Effector memory CD8-positive, alpha-beta T cell (primary cell): ENCODE data around the gene GFM1.

Experiments
- ATAC-seq: fragments of 150-1000 bp; cut with Tn5 transposase; replicated peaks from 2 replicates; pipeline ENCODE4 v1.10.0; 2021; ENCODE audit warnings: mild to moderate bottlenecking, moderate library complexity
- DNase-seq, 3 experiments: peaks; one replicate each; pipeline ENCODE4 v3.0.0; 2021
- H3K27ac Mint-ChIP-seq, 2 donors: one replicate each; pipeline ENCODE4 v1.8.0; 2022; ENCODE audit warnings: mild to moderate bottlenecking in 2 of 2, mixed read lengths in 2 of 2, moderate library complexity in 2 of 2
- H3K27me3 Mint-ChIP-seq, 2 donors: one replicate each; pipeline ENCODE4 v1.8.0; 2022; ENCODE audit warnings: mixed read lengths in 2 of 2
- H3K36me3 Mint-ChIP-seq: one replicate; pipeline ENCODE4 v1.8.0; 2022; ENCODE audit warnings: mild to moderate bottlenecking, moderate library complexity, mixed read lengths; ENCODE audit not compliant: insufficient read depth
- H3K4me1 Mint-ChIP-seq, 2 donors: one replicate each; pipeline ENCODE4 v1.8.0; 2022; ENCODE audit warnings: low read depth in 2 of 2, mixed read lengths in 2 of 2
- H3K4me3 Mint-ChIP-seq, 2 donors: one replicate each; pipeline ENCODE4 v1.8.0; 2022; ENCODE audit warnings: mild to moderate bottlenecking in 2 of 2, mixed read lengths in 2 of 2, moderate library complexity in 2 of 2
- H3K9me3 Mint-ChIP-seq, 2 donors: one replicate each; pipeline ENCODE4 v1.8.0; 2022; ENCODE audit warnings: mixed read lengths in 2 of 2

GFM1 gene

GRCh38 chr3:158659454-158660237 is 15.3 kb downstream of the GFM1 start:
- peaks cover 0 to 3% of the 10 kb centered on the region in 2 donors for H3K4me1 Mint-ChIP-seq
- H3K27ac Mint-ChIP-seq: no peak overlapping the region
- peak; percentile 78 for ATAC-seq
- H3K9me3 Mint-ChIP-seq: no peaks in the 10 kb centered on the region
- no peaks in the 10 kb centered on the region for H3K27me3 Mint-ChIP-seq
- peak; percentile 27 to 46 (median 38) for DNase-seq
- H3K36me3 Mint-ChIP-seq: peaks cover 56% of the 10 kb centered on the region
- H3K4me3 Mint-ChIP-seq: no peak overlapping the region

GRCh38 chr3:158660711-158661110 is 16.4 kb downstream of the GFM1 start:
- Mint-ChIP-seq H3K27ac (no peak overlapping the region), H3K4me3 (no peak overlapping the region), H3K4me1 (peaks cover 0 to 3% of the 10 kb centered on the region in 2 donors), H3K36me3 (peaks cover 57% of the 10 kb centered on the region), H3K9me3 (no peaks in the 10 kb centered on the region), H3K27me3 (no peaks in the 10 kb centered on the region)
- DNase-seq: no peak
- no peak for ATAC-seq

DNA sequence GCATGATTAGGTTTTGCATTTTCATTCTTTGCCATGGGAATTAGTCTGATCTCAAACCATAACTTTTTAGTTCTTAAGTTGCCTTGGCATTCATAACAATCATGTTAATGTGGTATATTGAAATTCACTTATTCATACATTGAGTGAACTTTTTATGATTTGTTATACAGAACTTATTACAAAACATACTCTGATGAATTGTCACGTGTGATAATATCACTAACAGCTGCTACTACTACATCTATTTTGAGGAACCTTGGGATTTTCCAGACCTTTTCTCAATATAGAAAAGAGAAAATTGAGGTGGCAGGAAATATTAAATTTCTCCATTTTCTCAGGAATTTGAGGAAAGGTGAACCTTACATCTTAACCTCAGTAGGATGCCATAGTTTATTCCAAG is 18.9 kb downstream of the GFM1 start:
- Mint-ChIP-seq H3K4me3 (no peak overlapping the region), H3K36me3 (peaks cover 63% of the 10 kb centered on the region), H3K27me3 (no peaks in the 10 kb centered on the region), H3K4me1 (peaks cover 0 to 3% of the 10 kb centered on the region in 2 donors), H3K27ac (no peak overlapping the region), H3K9me3 (no peaks in the 10 kb centered on the region)
- DNase-seq: no peak
- no peak for ATAC-seq

DNA sequence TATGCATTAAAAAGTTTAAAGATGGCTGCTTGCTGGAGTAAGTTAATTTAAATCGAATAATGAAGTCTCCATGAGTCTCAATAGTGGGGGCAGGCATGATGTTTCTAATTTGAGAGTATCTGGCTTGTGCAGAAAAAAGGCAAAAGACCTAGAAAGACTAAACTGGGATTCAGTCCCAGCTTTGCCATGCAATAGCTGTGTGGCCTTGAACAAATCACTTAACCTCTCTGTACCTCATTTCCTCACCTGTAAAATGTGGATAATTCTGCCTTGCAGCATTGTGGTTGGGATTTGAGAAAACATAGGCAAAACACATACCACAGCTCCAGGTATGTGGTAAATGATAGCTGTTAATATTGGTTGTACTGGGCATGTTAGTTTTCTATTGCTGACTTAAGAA is 19.5 kb downstream of the GFM1 start:
- Mint-ChIP-seq H3K36me3 (peaks cover 62% of the 10 kb centered on the region), H3K9me3 (no peaks in the 10 kb centered on the region), H3K27me3 (no peaks in the 10 kb centered on the region), H3K4me3 (no peak overlapping the region), H3K4me1 (peaks cover 0 to 5% of the 10 kb centered on the region in 2 donors), H3K27ac (peak overlapping the region in 1 of 2 donors; percentile 64)
- ATAC-seq (no peak), DNase-seq (no peak)

GRCh38 chr3:158666416-158666815 is 22.1 kb downstream of the GFM1 start:
- peaks cover 0 to 17% of the 10 kb centered on the region in 2 donors for H3K4me1 Mint-ChIP-seq
- no peak overlapping the region for H3K4me3 Mint-ChIP-seq
- H3K36me3 Mint-ChIP-seq: peaks cover 45% of the 10 kb centered on the region
- ATAC-seq (no peak), DNase-seq (no peak)
- no peaks in the 10 kb centered on the region for H3K27me3 Mint-ChIP-seq
- H3K27ac Mint-ChIP-seq: no peak overlapping the region
- H3K9me3 Mint-ChIP-seq: no peaks in the 10 kb centered on the region

- no peak for ATAC-seq
- Mint-ChIP-seq H3K4me1 (peaks cover 10 to 31% of the 10 kb centered on the region in 2 donors), H3K9me3 (no peaks in the 10 kb centered on the region), H3K4me3 (no peak overlapping the region), H3K36me3 (peaks cover 48% of the 10 kb centered on the region), H3K27me3 (no peaks in the 10 kb centered on the region), H3K27ac (peak overlapping the region in 1 of 2 donors; percentile 41)
- no peak for DNase-seq
These were observed 24.2 kb downstream of the GFM1 start for GRCh38 chr3:158668506-158668905.

- DNase-seq (no peak), ATAC-seq (no peak)
- Mint-ChIP-seq H3K36me3 (peaks cover 30% of the 10 kb centered on the region), H3K4me3 (peak overlapping the region; percentile 86 to 90), H3K27ac (peak overlapping the region; percentile 80 to 89), H3K4me1 (peaks cover 10 to 28% of the 10 kb centered on the region in 2 donors), H3K27me3 (no peaks in the 10 kb centered on the region), H3K9me3 (no peaks in the 10 kb centered on the region)
These were observed 27.5 kb downstream of the GFM1 start for GRCh38 chr3:158671821-158672214.

DNA sequence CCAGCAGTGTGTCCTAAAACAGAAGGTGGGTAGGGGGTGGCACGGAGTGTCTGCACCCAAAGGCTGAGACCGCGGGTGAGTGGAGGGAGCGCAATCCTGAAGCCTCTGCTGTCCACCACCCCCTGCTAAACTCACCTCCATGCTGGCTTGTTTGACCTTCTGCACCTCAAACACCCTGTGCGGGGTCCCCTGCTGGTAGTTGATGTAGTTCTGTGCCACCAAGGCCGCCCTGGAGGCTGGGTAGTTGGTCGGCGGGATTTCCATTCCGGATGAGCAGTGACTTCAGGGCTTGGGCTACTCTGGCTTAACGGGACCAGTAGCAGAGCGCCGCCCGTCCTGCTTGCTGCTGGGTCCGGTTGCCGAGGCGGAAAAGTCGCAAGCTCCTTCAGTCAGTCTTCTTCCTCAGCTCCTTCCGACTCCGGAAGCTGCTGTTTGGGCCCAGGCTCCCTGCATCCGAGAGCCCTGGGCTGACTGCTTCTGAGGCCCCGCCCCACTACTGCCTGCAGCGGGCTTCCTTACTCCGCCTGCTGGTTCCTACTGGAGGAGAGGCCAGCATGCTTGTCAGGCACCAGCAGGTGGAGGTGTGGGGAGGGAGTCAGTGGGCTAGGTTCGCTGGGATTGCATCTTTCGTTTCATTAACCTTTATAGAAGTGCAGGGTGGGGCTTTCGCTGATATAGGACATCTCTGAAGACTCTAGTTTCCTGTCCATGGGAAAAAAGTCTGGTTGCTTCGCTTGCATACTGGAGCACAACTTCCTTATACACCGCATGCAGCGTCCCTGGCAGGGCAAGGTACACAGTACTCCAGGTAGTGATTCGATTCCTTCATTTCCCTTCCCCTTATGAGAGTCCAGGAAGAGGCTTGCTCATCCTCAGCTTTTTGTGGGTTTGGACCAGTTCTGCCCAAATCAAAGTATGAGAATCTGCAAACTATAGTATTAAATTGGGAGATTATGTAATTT is 28.2 kb downstream of the GFM1 start, which contains the start of gene LXN:
TSS of gene LXN (minus strand) at position 434 of the 962 bp plus-strand sequence. CDS start at position 264, 170 bp downstream.
- no peaks in the 10 kb centered on the region for H3K9me3 Mint-ChIP-seq
- peak; percentile 97 for ATAC-seq
- peak; percentile 52 to 68 (median 57) for DNase-seq
- peaks cover 10 to 28% of the 10 kb centered on the region in 2 donors for H3K4me1 Mint-ChIP-seq
- H3K27ac Mint-ChIP-seq: peak within 1 kb of the TSS; percentile 80 to 89
- H3K4me3 Mint-ChIP-seq: peak within 1 kb of the TSS; percentile 86 to 90
- H3K36me3 Mint-ChIP-seq: peaks cover 24% of the 10 kb centered on the region
- H3K27me3 Mint-ChIP-seq: no peaks in the 10 kb centered on the region

- no peak overlapping the region for H3K27ac Mint-ChIP-seq
- no peaks in the 10 kb centered on the region for H3K27me3 Mint-ChIP-seq
- no peak for DNase-seq
- ATAC-seq: no peak
- H3K36me3 Mint-ChIP-seq: peaks cover 17% of the 10 kb centered on the region
- H3K4me1 Mint-ChIP-seq: no peaks in the 10 kb centered on the region
- H3K9me3 Mint-ChIP-seq: no peaks in the 10 kb centered on the region
- H3K4me3 Mint-ChIP-seq: no peak overlapping the region
These were observed 34.4 kb downstream of the GFM1 start for GRCh38 chr3:158678687-158679086.

DNA sequence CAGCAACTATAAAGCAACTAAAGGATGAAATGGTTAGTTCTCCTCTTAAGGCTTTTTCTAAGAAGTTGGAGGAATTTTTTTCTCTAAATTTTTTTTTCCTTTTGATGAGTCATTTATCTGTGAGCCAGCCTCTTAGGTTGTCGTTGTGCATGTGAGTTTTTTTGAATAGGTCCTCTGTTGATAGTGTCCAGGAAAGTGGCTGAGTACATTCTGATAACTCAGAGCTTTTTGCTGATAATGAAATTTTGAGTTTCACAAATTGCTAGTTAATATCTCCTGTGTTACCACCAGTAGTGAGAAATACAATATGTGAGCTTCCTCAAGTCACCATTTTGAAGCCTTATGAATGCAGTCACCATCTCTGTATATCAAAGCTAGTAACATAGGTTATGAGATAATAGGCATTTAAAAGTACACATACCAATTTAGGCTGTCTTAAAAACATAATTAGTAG is 35.2 kb downstream of the GFM1 start:
- Mint-ChIP-seq H3K9me3 (no peaks in the 10 kb centered on the region), H3K27ac (no peak overlapping the region), H3K27me3 (no peaks in the 10 kb centered on the region), H3K36me3 (peaks cover 16% of the 10 kb centered on the region), H3K4me3 (no peak overlapping the region), H3K4me1 (no peaks in the 10 kb centered on the region)
- ATAC-seq (no peak), DNase-seq (no peak)

GRCh38 chr3:158680861-158681260 is 36.5 kb downstream of the GFM1 start:
- peaks cover 19% of the 10 kb centered on the region for H3K36me3 Mint-ChIP-seq
- H3K9me3 Mint-ChIP-seq: no peaks in the 10 kb centered on the region
- H3K4me3 Mint-ChIP-seq: no peak overlapping the region
- no peaks in the 10 kb centered on the region for H3K27me3 Mint-ChIP-seq
- DNase-seq: no peak
- no peaks in the 10 kb centered on the region for H3K4me1 Mint-ChIP-seq
- H3K27ac Mint-ChIP-seq: no peak overlapping the region
- no peak for ATAC-seq

DNA sequence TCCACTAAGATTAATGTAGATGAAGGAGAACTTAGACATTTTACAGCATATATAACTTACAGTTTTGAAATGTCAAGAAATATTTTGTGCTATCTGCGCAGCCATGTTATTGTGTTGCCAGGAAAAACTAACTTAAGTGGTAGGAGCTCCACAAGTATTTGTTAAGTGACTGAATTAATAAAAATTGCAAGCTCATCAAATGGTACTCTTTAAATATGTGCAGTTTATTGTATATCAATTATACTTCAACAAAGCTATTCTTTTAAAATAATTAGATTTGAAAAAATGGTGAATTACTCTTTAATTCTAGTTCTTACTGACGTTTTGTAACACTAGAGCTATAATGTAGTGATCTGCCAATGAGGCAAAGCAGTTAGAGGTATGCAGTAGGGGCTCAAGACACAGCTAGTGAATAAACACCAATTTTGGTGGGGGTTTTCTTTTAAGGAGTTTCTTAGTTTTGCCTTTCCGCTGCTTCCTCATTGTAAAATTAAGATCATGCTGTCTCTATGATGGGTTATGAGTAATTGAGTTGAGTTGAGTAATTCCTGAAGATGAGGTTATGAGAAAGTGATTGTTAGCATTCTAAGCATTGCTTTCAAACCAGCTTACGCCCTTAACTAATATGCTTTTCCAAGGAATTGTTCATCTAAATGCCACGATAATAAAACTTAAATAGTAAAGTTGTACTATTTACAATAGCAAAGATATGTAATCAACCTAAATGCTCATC is 39.1 kb downstream of the GFM1 start:
- peaks cover 19% of the 10 kb centered on the region for H3K36me3 Mint-ChIP-seq
- ATAC-seq (no peak), DNase-seq (no peak)
- no peak overlapping the region for H3K4me3 Mint-ChIP-seq
- no peaks in the 10 kb centered on the region for H3K4me1 Mint-ChIP-seq
- H3K27ac Mint-ChIP-seq: no peak overlapping the region
- H3K9me3 Mint-ChIP-seq: no peaks in the 10 kb centered on the region
- no peaks in the 10 kb centered on the region for H3K27me3 Mint-ChIP-seq

GRCh38 chr3:158685159-158685558 is 40.8 kb downstream of the GFM1 start:
- ATAC-seq (no peak), DNase-seq (no peak)
- Mint-ChIP-seq H3K36me3 (peaks cover 27% of the 10 kb centered on the region), H3K4me1 (no peaks in the 10 kb centered on the region), H3K27me3 (no peaks in the 10 kb centered on the region), H3K9me3 (no peaks in the 10 kb centered on the region), H3K27ac (no peak overlapping the region), H3K4me3 (no peak overlapping the region)
